ENCODE measurements around the gene CACNA2D2.

Gene CACNA2D2

DNA sequence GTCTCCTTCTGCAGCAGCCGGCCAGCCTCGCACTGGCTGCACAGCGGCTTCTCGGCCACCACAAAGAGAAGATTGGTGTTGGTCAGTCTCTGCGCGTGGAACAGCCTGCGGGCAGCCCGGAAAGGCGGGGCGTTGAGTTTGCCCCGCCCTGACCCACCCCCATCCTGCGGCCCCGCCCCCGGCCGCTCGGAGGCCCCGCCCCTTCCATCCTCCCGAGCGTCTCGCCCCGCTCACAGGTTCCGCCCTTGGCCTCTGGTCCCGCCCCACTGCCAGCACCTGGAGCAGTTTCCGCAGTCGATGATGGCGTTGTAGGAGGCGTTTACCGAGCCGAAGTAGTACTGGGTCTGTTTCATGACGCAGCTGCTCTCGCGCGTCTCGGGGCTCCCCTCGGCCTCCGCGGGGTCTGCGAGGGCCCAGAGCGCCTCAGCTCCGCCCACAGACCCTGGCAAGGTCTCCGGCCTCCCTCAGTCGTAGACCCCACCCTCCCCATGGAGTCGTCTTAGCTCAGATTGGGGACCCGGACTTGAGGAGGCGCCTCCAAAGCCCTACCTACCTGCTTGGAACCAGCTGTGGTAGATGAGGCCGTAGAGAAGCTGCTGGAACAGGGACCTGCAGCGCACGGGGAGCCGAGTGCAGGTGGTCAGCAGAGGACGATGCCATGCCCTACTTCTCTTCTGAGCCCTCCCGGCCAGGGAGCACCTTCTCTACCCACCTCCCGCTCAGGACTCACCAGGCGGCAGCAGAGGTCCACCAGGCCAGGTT is 138.2 kb downstream of the CACNA2D2 start:
- peak; percentile 52 for DNase-seq

DNA sequence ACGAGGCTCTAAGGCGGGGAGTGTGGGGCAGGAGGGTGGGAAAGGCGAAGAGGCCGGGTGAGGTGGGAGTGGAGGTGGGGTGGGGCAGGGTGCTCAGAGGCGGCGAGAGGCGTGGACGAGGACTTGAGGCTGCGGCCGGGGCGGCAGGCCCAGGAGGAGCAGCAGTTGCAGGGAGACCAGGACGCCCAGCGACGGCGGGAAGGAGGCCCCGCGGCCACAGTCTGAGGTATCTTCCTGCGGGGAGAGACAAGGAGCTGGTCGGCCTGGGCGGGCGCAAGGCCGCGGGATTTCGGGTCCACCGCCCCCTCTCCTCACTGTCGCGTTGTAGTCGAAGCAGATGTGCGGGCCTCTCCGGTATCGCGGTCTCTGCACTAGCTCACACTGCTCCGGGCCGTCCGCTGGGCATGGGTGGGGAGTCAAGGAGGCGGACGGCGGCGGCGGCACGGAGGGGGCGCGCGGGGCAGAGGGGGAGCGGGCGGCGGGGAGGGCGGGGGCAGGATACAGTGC is 138.8 kb downstream of the CACNA2D2 start:
- peak; percentile 20 for DNase-seq

DNA sequence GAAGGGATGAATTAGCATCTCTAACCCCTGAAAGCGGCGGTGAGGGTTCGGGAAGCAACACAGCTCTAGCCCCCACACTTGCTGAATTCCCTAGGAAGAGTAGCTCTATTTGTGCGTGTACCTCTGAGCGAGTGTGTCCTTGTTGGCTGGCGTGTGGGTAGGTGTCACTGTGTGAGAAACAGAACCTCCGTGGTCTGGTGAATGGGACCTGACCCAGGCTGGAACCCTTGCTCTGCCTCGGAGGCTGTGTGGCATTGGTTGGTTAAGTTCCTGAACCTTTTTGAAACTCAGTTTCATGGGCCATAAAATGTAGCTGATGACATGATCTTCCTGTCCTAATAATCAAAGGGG is 143.7 kb downstream of the CACNA2D2 start:
- no peak for DNase-seq

DNA sequence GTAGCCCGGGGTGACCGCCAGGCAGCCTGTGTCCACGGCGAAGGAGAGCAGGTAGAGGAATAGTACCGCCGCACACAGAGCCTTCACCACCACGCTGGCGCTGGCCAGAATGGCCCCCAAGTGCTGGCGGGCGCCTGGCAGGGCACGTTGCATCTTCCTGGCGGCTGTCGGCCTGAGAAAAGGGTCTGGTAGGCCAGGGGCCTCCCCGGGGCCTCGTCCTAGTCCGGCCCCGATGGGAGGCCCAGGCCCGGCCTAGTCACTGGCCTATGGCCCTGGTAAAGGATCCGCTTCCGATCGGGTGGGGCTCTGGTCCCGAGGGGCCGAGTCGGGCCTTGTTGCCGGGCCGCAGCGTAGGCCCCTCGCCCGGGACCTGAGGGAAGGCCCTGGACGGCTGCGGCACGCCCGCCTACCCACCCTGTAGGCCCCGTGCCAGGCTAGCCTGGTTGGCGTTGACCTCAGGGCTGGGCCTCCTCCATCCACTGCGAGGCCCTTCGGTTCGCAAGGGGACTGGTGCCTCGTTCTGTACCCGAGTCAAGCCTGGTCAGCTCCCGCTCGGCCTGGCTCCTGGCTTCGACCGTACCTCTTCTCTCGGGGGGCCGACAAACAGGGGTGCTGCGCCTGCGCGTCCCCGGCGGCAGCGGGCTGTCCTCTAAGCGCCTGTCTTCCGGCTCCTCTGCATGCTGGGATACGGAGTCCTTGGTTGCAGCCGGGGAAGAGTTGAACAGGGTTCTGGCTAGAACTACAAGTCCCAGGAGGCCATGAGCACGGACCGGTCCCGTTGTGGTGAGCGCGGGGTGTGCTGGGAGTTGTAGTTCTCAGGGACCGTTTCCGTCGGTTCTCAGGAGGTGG is 144.3 kb downstream of the CACNA2D2 start, which contains the start of gene TMEM115:
Gene TMEM115 (minus strand): TSS at position 611 of the 849 bp plus-strand sequence. CDS start 458 bp downstream, at position 153.
- peak; percentile 99 for DNase-seq

DNA sequence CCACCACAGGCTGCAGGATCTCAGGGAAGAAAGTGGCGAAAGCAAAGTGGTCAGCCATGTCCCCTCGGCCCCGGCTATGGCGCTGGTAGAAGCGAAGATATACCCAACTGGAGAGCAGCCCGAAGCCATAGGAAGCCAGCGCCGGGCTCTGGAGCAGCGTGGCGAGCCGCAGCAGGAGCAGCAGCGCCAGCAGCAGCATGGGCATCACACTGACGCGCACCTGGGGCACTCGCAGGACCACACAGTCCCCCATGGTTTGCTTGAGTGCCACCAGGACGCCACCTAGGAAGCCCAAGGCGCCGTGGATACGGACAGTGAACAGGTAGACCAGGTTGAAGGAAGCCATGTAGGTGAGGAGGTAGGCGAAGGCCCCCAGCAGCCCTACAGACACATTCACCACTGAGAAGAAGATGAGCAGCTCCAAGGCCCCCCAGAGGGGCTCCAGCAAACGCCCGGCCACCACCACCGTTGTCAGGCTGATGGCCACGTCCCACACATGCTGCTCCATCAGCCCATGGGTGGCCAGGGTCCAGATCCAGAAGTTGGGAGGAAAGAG is 145.0 kb downstream of the CACNA2D2 start:
- DNase-seq: no peak

DNA sequence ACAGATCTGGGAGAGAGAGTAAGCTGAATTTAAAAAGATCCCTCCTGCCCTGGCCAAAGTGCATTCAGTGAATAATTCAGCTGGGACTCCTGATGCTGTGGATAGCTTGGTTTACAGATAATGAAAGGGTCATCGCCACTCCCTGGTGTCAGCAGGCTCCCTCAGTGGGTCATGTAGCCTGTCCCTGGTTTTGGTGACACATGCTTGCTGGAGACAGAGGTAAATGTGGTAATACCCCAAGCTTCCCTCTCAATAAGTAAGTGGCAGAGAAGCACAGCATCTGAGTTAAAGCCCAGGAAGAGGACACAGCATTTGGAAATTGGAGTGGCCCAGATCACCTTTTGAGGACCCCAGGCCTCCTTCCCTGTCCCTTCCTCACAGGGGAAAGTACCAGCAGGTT is 146.0 kb downstream of the CACNA2D2 start:
- no peak for DNase-seq

DNA sequence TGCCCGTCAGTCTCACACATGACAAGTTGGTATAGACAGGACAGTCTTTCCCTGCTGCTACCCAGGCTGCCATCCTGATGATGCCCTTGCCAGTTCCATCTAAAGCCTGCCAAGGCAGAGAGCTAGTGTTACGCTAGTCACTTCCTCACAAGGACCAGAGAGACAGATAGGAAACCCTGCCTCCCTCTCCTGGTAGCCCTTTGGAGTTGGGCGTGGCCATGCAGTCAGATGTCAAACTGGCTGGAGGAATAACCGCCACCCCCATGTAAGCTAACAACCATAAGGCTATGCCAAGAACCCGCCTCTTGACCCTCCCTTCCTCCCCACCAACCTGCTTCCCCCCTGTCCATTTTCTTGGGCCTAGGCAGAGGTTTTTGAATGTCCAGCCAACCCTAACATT is 146.9 kb downstream of the CACNA2D2 start:
- no peak for DNase-seq

DNA sequence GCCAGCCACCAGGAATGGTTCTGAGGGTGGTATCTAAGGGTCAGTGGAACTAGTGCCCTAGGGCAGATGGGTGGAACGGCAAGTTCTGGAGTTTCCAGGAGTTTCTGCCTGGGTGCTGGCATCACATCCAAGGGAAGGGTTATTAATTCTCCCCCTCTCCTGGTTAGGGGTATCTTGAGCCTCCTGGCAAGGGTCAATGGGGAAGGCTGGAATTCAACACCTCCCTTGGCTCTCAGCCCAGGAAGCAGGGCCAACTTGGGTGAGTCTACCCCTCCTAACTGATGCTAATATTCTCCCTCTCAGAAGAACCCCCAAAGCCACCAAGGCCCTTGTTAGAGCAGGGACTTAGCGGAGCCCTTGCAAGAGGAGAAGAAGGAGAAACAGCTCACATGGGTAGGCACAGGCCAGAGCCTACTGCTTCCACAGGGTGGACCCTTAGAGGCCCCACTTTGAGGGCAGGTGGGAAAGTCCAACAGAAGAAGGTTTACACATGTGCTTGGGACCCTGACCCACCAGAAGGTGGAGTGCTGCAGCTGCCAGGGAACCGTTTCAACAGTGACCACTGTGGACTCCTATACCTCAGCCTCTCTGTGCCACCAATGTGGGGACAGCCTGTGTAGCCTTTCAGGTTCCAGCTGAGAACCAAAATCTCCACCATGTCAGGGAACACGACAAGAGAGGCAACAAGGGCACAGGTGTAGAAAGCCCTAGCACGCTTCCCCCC is 147.4 kb downstream of the CACNA2D2 start:
- DNase-seq: no peak

DNA sequence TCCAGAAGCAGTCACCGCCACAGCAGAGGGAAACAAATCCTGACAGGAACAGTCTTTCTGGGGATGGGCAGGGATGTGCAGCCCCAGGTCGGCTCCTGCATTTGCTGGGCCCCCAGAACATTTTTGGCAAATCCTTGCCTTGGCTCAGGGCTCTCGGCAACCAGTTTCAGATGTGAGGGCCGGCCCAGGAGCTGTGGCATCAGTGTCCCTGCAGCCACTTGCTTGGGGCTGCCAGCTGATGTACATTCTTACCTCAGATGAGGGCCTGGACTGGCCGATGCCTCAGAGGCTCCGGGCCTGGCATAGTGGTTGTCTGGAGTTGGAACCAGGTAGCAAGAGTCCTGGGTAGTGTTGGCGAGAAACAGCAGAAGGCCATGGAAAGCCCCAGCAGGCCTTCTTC is 148.6 kb downstream of the CACNA2D2 start:
- no peak for DNase-seq

DNA sequence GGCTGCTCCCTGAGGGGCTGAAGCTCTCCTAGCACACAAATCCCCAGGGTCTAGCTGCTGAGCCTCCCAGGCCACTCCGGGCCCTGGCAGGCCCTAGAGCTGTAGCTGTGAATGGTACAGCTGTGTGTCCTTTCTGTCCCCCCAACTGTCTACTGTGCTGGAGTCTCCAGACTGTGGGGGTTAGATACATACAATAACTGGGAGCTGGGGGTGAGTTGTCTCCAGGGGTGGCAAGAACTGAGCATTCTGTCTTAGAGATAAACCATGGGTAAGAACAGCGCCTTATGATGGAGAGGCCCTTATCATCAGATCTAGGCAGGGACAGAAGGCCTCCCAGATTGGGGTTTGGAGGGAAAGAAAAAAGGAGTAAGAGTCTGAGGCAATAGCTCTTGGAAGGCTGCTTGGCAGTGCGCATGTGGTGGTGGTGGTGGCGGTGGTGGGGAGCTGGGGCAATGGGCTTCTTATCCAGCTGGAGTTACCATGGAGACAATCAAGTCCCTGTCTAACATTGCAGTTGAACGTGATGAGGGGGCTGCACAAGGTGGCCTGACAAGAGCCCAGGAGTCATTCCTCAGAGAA is 149.2 kb downstream of the CACNA2D2 start:
- DNase-seq: no peak

DNA sequence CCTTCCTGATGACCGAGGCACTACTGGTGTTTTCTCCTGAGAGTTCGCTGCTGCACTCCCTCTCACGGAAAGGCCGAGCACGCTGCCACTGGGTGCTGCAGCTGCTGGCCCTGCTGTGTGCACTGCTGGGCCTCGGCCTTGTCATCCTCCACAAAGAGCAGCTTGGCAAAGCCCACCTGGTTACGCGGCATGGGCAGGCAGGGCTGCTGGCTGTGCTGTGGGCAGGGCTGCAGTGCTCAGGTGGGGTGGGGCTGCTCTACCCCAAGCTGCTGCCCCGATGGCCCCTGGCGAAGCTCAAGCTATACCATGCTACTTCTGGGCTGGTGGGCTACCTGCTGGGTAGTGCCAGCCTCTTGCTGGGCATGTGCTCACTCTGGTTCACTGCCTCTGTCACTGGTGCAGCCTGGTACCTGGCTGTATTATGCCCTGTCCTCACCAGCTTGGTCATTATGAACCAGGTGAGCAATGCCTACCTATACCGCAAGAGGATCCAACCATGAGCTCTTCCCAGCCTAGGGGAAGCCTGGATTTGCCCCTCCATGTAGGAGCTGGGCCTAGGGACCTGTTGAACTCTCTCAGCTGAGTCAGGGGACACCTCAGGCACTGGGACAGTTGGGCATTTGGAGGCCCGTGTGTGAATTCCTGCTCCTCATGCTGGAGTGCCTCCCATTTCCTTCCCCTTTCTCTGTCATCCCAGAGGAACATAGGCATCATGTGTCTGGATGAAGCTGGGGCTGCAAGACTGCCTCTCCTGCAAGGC is 150.0 kb downstream of the CACNA2D2 start:
- DNase-seq: no peak

DNA sequence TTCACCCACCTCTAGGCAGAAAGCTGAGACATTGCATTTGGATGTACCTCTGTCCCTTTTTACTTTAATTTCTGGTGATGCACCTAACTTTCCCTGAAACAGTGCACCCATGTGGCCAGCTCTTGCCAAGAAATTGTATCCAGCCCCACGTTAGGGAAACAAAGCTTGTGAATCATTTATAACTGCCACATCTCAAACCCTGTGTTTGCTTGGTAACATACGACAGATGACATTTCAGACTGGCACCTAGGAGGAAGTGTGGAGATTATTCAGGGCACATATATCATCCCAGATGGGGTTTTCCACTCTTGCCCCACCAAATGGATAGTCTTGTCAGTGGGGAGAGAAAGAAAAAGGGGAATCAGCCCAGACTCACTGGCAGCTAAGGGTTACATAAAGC is 150.7 kb downstream of the CACNA2D2 start:
- DNase-seq: peak; percentile 18

DNA sequence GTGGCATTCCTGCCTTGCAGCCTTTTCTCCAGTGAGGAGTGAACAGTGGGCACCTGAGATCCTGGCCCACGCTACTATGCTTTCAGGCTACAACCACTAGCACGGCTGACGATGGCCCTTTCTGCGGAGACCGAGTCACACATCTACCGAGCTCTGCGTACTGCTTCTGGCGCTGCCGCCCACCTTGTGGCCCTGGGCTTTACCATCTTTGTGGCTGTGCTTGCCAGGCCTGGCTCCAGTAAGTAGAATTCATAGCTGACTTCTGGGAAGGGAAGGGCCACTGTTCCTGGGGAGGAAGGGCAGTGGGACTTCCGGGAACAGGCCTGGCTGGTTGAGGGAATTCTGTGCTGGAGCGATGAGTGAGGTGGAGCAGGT is 152.1 kb downstream of the CACNA2D2 start:
- DNase-seq: no peak

DNA sequence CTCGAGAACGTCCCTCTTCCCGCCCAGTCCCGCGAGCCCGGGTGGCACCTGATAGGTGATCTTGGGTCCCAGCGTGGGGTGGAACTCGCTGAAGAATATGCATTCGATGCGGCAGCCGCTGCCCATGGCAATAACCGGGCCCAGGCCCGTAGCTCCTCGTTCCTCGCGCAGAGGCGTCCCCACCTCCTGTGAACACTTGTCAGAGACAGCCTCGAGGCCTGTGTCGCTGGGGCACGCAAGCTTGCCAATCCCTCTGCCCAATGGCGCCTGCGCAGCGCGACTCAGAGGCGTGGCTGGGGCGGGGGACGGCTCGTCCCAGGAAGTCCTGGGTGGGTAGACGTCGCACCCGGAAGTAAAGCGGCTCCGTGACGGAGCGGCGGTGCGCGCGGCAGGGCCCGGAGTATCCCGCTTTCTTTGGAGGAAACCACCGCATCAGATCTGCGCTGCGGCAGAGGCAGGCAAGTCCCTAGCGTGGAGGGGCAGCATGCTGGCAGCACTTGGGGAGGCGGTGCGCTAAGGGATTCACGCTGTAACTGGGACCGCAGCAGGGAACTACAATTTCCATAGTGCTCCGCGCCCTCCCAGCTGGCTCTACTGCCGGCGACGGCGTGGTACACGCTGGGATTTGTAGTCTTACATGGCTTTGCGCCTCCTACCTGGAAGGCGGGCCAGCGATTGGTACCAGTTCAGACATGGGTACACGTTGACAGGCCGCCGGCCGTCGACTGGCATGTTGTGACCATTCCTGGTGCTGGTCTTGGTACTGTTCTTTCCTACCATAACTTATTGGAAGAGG is 152.7 kb downstream of the CACNA2D2 start, which contains the start of the genes CYB561D2 and NPRL2:
Gene CYB561D2 (plus strand): TSS at position 336 of the 796 bp plus-strand sequence. CDS start 572 bp downstream, outside the sequence.
Gene NPRL2 (minus strand): TSS at position 249 of the 796 bp plus-strand sequence. CDS start 123 bp downstream, at position 126.
- DNase-seq: peak; percentile 93

DNA sequence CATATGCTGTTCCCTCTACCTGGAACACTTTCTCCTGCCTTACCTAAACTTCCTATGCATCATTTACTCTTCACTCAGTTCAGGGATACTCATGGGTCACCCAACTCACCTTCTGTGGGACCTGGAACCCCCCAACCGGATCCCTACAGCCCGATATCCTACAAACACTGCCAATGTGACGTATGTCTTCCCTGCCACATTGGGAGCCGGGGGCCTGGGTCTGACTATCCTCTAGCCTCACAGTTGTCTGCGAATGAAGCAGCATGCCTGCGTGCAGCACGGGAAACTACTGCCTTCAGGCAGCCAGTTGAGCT is 153.3 kb downstream of the CACNA2D2 start:
- DNase-seq: no peak

DNA sequence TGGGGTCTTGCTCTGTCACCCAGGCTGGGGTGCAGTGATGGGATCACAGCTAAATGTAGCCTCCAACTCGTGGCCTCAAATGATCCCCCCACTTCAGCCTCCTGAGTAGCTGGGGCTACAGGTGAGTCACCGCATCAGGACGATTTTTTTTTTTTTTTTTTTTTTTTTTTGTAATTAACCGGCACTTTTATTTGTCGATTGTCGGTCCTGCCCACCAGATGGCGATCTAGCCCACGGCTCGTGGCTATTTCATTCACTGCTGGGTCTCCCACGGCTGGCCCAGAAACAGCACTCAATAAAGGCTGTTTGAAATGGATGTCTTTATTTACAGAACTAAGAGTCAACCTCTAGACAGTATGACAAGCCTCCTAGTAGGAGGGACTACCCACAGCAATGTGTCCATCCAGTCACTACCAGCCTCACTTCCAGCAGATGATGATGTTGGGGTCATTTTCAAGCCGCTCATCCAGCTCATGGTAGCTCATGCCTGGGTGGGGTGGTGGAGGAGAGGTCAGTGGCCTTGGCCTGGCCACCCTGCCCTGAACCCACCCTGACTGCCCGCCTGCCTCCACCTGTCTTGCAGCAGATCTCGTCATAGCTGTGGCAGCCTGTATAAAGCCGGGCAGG is 156.1 kb downstream of the CACNA2D2 start:
- peak; percentile 78 for DNase-seq

DNA sequence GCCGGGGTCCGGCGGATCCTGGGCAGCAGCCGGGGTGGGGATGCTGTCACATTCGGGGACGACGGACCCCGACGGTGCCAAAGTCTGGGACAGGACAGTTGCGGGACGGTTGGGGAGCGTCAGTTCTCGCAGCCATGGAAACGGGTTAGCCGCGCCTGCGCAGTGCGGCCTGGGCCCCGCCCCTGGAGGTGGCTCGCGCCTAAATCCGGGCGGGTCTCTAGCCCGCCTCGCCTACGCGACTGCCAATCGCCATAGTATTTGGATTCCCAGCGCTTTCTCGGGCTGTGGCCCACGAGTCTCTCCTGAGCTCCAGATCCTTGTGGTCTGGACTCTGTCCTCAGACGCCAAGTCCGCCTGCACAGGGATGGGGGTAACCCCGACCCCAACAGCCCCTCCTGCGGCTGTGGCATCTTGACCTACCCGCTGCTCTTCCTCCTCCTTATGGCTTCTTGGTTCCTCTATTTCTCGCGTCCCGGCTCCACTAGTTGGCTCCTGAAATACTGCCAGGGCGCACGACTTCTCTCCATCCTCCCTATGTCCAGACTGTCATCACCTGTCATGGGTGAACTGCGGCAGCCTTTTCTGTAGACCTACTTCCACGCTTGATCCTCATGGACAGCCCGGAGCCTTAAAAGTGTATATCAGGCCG is 157.7 kb downstream of the CACNA2D2 start, which contains the start of gene ZMYND10:
Gene ZMYND10 (minus strand): TSS at position 147 of the 649 bp plus-strand sequence. CDS start 153 bp downstream, outside the sequence.
- peak; percentile 46 for DNase-seq

DNA sequence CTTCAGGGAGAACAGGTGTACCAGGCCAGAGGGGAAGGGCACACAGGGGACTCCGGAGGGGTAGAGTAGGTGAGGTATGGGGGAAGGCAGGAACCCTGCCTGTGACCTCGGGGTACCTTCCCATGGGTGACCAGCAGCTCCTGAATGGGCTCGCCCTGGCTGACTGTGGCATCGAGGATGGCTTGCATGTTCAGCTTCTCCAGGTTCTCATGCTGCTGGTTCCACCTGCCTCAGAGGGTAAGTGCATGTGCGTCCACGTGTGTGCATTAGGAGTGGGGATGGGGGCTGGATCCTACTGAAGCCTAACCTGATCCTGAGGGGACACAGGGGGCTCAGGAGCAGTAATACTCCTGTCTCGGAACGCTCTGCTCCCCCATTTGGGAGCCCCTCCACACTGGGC is 158.4 kb downstream of the CACNA2D2 start:
- no peak for DNase-seq

Measured in fibroblast of skin of scalp (primary cell).